Measurements from ENCODE around the gene FGGY.
A peak's percentile ranks its signal among the peaks of the same experiment; 100 is the strongest.

FGGY gene

DNA sequence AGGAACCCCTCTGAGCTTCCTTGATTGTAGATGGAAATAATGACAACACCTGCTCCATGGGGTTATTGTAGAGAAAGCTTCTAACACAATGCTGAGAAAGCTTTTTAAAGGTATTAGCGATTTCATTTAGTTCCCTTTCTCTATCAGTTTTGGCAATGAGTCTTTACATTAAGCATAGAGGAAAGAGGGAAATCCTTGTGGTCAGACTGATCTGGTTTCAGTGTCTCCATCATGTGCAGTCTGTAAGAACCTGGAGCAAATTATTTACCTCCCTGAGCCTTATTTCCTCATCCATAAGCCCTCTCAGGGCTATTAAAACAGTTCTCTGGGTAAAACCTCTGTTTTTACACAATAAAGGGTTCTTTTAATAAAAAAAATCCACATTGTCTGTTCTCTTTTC is 87.5 kb downstream of the FGGY start:
- no peak for DNase-seq (ENCODE audit: low spot score)

DNA sequence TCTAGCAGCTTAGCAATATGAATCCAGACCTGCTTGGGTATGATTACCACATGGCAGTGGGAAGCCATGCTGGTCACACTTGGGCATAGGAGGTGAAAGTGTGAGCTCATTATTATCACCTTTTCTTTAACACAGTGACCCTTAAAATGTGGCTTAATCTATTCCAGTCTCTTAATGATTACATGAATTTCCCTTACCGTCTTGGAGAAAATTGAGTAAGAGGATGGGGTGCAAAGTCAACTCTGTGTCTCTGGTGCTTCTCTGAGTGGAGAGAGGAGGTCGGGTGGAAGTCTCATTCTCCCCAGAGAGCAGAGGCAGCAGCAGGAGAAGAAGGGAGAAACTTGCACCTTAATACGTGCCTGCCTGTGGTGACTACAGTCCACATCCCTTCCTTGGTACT is 91.3 kb downstream of the FGGY start:
- DNase-seq (ENCODE audit: low spot score), result no peak

DNA sequence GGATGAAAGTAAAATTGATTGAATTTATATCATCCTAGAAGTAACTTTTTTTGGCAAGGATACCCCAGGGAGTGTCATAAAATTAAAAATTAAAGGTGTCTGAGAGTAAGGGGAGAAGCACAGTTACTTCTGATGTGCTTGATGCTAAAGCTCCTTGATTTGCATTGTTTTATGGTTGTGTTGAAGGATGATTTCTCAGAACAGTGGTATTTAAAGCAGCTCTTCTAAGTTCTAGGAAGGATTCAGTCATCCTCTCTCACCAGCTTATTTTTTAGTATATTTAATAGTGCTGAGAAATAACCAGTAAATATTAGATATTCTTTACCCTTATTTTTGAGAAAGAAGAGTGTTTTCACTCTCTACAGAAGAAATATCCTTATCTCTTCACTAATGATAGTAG is 93.0 kb downstream of the FGGY start:
- no peak for DNase-seq (ENCODE audit: low spot score)

DNA sequence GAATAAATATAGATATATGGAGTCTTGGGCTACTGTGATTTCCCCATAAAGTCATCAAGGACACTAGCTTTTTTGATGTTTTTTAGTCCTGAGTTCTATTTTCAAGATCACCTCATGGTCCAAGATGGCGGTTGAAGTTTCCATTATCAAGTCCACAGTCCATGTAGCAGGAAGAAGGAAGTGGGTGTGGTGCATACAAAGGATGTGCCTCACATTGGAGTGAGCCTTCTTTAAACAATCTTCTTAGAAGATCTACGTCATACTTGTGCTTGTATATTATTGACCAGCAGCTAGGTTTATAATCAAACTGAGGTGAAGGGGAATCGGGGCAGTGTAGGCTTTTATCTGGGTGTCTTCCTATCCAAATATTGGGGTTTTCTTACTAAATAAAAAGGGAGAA is 93.4 kb downstream of the FGGY start:
- DNase-seq (ENCODE audit: low spot score), result no peak

DNA sequence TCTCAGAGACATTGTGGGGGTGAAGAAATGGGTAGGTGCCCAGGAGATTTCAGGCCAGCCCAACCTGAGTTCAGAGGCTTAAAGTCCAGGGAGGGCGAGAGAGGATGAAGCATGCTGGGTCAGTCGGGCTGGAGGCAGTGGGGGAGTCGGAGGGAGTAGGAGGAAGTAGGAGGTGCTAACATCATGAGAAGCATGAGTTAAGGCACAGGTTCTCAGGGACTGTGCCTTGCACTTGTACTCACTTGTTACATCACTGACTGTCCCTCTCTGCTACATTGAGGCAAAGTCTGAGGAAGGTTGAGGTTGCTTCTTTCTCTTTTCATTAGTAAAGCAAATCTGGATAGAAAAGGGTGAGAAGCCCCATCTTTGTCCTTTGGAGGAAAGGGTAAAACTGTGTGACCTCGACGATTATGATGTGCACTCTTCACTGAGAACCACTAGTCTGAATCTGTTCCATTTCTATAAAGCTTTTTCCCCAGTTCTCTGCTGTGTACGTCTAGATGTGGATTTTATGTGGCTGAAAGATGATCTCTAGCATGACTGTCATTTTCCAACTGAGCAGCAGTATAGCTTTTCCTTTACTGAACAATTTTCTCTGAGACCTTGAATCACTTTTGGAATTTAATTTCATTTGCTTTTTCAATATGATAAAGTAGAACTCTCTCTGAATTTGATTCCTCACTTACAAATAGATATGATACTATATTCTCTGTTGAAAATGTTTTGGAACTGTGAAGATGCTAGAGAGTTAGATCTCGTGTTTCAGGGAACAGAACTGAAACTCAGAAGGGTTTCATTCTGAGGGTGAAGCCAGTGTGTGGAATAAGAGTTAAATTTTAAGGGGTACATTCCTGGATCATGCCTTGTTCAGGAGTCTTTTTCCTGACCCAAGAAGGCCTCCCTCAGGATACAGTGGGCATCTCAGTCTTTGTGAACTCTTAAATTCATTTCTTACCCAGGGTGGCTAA is 94.6 kb downstream of the FGGY start:
- DNase-seq (ENCODE audit: low spot score), result no peak

DNA sequence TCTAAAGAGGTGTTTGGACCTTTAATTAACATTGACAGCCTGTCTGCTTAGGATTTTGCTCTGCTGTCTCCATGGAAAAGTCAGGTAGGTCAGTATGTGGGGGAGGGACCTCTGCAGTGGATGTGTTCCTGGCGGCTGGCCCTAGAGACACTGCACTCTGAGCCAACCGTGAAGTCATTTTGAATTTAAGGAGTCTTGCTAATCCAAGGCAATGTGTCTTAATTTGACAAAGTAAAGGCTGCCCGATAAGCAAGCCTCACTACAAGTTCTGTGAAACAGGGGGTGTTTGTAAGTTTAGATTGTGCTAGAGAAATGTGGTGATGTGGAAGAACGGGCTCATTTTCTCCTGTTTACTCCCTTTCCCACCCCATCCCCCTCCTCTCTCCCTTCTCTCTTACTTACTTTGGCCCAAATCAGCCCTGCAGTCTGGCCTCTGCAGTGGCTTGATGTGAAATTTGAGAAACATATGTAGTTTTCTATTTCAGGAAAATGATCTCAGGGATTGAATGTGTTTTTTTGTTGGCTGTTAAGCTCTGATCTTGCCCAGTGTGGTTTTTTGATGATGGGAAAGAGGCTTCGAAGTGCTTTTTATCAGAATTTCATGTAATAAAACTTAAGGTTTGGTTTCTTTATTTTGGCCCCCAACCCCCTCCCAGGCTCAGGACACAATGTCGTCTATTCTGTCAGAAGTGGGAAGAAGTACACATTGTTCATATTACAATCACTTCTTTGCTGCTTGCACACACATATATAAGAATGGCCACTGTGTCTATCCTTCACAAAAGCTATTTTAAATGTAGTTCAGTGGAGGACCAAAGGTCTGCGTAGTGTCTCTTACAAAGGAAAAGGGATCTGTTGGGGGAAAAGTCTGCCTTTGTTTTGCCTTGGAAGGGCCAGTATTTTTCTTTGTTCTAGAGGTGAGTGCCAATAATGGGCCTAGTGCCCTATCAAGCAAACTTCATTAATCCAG is 96.6 kb downstream of the FGGY start:
- peak; percentile 52 for DNase-seq (ENCODE audit: low spot score)

DNA sequence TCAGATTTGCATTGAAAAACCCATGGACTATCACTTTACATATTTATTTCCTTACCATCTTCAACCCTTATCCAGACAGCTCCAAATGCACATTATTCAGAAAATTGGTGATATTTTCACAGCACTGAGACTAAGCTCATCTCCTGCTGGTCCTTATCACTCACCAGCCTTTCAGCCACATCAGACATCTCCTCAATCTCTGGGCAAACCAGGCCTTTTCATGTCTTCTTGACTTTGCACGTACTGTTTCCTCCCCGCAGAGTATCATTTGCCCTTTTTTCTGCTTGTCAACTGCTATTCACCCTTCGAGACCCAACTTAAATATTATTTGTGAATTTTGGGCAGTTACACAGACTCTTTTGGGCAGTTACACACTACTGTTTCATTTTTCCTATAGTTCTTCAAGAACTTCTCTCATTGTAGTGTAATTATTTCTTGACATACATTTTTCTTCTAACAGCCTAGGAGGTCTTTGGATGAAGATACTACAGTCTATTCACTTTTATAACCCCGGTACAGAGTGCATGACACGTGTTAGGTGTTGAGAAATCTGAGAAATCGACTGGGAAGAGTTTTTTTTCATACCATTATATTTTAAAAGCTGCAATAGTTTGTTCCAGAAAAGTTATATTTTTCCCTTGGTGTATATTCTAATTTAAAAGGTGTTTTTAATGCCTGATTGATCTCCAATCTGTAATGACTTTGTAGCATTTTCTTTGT is 98.0 kb downstream of the FGGY start:
- no peak for DNase-seq (ENCODE audit: low spot score)

DNA sequence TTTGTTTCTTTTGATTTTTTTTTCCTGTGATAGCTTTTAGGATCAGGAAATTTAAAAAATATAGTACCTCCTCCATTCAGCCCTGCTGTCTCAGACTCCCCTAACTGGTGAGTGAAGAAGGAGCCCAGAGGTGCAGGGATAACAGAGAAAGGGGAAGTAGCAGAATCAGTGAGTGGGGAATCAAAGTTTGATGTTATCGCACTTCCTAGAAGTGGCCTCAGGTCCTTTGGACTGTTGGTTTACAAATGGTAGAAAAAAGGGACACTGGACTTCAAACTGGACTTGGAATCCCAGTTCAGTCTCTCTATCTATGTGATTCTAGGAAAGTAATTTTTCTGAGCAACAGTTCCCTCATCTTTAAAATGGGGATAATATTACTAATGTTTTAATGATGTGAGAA is 99.5 kb downstream of the FGGY start:
- DNase-seq (ENCODE audit: low spot score), result no peak

DNA sequence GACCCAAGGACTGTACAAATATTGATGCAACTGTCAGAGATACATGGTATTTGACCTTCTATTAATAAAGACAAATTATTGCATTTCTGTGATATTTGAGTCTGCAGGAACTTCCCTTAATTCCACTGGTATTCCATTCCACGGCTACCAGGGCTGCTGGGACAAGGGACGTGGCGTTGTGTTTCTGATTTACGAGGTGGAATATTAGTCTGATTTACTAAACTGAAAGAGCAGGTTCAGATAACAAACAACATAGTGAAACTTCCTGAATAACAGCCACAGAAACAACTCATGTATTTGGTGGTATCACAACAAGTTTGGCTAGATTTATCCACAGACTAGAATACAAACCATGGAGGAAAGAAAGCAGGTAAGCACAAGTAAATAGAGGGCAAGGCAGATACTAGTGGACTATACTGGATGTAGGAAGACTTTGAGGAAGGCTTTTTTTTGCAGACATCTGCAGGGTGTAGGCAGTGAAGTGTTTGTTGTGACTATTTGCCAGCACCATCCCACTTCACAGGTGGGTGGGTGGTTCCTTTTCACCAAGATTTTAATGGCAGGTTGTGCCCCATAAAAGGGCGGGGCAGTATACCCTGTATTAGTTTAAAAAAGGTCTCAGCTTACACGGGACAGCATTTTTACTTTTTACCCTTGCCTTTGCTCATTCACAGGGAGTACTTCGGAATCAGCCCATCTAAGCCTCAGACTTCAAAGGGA is 100.4 kb downstream of the FGGY start:
- no peak for DNase-seq (ENCODE audit: low spot score)

DNA sequence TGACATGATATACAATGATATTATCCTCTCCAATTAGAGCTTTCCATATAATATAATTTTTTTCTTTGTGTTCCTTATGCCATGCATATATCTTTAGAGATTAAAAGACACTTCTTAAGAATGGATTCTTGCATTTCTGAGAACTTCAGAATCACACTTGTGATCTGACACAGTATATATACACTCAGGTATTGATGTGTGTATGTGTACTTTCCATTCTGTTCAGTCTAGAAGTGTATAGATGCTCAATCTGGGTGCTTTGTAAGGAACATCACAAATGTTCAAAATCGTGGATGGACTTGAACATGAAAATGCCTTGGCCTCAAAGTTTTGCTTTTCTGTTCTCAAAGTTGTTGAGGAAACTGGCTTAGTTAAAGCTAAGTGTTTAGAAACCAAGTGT is 102.7 kb downstream of the FGGY start:
- no peak for DNase-seq (ENCODE audit: low spot score)

DNA sequence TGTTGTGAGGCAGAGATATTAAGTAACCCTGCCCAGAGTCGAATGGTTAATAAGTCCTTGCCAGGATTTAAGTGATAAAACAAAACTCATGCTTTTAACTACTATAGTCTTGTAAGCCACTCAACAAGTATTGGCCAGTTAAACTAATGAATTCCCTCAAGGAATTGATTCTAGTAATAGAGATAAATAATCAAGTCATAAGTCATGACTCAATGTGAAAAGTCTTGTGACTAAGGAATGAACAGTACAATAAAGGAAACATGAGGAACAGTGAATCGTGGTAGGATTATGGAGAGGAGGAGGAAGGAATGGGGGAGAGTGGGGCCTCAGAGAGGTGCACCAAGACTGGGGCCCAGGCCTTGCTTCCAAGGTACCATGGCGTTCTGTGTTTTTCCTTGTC is 104.7 kb downstream of the FGGY start:
- DNase-seq (ENCODE audit: low spot score), result no peak

DNA sequence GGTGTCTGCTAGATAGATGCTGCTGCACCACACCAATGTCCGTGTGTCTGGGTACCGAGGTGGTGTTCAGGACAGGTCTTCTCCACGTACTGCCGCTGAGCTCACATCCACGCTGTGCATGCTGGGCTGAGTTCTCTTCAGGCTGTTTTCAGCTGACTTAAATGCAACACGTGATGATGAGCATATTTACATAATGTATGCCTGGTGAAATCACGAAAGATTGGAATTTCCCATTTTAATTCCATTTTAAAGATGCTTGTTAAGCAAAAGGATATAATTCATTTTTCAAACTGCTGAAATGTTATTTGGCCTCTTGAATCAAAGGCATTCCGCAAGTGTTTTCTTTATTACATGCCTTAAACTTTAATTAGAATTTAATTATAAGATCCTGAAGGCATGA is 107.9 kb downstream of the FGGY start:
- DNase-seq (ENCODE audit: low spot score), result no peak

DNA sequence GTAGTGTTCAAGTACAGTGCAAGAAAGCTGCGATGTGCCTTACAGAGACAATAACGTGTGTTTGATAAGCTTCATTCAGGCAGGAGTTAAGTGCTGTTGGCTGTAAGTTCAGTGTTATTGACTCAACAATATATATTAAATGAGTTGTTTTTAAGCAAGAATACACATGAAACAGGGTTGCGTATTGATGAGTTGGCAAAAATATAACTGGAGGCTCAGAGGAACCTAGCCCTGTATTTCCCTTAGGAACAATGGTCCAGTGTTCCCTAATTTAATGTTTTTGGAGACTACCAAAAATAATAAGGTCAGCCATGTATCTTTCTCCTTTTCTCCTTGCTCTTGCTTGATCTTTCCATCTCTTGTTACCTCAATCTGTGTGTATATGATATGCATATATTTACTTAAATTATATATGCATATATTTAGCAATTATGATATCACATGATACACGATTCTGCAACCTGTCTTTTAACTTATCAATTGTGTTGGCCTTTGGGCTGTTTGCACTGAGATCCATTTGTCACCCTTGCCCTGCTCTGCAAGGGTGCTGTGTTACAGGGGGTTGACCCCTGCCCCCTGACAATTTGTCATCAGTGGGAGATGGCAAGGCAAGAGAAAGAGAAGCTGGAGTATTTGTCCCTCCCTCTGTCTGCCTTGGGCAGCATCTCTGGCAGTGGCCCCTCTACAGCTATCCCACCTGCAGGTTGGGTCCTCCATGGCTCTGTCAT is 109.7 kb downstream of the FGGY start:
- no peak for DNase-seq (ENCODE audit: low spot score)

DNA sequence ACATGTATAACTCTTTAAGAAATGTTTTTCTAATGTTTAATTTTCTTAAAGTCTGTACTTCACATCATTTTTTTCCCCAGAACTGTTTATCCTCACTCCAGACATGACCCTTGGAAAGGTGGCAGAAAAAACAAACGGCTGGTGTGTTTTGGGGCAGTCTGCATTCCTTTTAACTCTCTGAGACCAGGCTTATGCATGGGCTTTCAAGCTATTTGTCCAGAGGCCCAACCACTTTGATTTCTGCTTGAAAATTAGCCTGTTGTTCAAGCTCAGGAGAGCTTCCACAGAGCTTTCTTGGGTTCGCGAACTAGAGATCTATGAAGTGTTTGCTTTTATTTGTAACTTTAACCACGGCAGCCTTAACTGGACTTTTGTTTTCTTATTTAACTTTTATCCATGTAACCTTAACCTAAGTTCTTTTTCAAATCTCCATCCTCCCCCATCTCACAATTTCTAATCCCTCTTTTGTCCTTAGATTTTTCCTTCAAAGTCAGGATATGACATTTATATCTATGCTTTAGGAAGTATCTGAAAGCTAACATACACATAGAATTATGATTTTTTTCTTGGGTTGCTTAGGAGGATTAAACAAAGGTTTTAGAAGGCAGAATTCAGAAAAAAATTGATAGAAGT is 111.8 kb downstream of the FGGY start:
- no peak for DNase-seq (ENCODE audit: low spot score)

DNA sequence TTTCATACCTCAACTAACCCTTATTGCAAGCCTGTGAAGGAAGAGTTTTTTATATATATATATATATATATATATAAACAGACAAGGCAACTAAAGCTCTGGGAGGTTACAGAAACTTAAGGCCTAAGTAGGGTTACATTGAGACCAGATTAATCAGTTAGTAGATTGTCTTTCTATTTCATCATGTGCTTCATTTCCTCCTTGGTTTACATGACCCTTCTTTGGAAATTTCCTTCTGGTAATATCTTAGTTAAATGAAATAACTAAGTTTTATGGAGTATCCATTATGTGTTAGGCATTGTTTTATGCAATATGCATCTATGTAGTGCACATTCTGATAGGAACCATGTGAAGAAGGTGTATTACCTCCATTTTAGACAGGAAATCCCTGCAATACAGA is 112.7 kb downstream of the FGGY start:
- no peak for DNase-seq (ENCODE audit: low spot score)

DNA sequence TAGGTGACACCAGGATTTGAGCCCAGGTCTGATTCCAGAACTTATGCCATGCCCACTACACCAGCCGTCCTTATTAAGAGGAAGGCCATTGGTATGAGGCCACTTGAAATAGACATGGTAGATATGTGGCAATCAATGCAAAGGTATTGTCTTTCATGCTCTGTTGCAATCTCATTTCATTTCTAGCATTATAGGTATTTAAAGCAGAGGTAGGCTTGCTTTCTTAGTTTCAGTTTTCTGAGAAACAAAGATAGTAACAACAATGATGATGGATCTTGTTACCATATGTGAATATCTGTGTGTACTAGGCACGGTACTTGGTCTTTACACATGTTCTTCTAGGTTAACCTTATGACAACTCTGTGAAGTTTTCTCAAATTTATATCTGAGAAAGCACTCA is 113.1 kb downstream of the FGGY start:
- no peak for DNase-seq (ENCODE audit: low spot score)

DNA sequence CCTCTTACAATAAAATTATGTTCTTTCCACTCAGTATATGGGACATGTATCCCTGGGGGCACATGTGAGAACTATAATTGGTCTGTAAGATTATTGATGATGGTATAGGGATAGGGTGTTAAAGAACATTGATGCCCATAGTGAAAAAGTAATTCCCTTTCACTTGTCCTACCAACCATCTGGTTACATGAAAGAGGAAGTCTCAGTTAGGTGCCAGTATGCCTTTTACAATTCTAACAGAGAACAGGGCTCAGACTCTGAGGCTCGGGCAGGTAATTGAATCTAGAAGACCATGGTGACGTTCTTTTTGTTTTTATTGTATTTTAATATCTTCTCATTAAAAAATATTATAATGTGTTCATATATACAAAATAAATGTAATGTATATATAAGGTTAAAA is 113.6 kb downstream of the FGGY start:
- DNase-seq (ENCODE audit: low spot score), result no peak

DNA sequence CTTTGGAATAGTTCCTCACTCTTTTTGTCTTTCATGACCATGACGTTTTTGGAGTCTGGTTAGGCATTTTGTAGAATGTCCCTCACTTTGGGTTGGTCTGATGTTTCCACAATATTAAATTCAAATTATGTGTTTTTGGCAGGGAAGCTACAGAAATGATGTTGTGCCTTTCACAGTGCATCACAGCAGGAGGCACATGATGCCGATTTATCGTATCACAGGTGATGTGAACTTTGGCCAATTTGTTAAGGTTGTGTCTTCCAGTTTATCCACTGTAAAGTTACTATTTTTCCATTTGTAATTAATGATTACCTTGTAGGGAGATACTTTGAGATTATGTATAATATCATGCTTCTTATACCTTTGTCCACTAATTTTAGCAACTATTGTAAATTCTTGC is 114.3 kb downstream of the FGGY start:
- DNase-seq (ENCODE audit: low spot score), result no peak

DNA sequence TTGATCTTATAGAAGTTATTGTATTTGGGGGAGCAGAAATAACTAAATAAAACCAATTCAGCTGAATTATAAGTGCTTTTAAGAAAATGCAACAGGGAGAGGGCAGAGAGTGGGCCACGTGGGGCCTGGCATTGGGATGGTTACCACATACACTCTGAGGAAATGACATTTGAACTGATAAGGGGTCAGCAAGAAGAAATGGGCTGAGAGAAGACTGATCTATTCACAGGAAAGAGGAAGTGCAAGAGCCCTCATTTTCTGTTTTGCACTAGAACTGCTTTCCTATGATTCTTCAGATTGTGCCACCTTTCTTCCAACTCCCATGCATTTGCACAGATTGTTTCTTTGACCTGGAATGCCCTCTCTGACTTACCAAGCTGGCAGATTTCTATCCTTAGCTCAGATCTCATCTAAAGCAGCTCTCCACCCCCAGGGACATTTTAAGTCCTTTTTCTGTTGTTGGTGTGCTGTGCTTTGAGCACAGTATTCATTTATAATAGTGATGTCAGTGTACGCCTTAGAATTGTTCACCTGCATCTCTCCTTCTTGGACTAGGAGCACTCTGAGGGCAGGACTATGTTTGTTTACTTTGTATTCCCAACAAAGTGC is 115.9 kb downstream of the FGGY start:
- DNase-seq (ENCODE audit: low spot score), result no peak

DNA sequence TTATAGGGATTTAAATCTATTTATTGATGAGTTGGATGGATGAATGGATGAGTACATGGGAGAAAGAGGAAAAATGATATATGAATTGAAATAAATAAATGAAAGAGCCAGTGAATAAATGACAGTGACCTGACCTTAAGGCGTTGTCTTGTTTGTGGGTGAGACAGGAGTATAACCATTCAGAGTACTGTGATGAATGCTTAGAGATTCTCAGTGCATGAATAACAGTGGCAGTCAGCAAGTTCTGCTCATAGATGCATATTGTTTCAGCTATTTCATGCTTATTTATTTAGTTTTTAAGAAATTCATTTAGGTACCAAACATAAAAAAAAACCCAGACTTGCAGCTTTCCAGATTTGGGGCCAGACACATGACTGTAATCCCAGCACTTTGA is 116.4 kb downstream of the FGGY start:
- DNase-seq (ENCODE audit: low spot score), result no peak
